HCT116 (cell line): Measurements from ENCODE around the gene BBS7. TPM values are rescaled to one million over a fixed set of nuclear protein-coding genes. Genes with fewer than 3 reads are reported as not detected.

ENCODE experiments used
- ATAC-seq: fragments of 200-7000 bp; cut with Tn5 transposase; 2 replicates; pipeline ENCODE4 v1.9.1; 2020; ENCODE audit warnings: mild to moderate bottlenecking, moderate library complexity
- BruUV-seq: library from RNA; stranded (reverse); fragments of 400-500 nt; replicated peaks from 2 replicates; lab custom pipeline; 2021; lab: Mats Ljungman, UMichigan
- CTCF ChIA-PET: fragments of 300-600 bp; sonication (Branson Sonifier 250); formaldehyde crosslinking; loops from one replicate; lab custom pipeline; 2021; ENCODE audit warnings: antibody characterized with exemption; lab: Charles Lee
- POLR2A ChIA-PET: fragments of 300-600, 350-600 bp; sonication (Branson Sonifier 250); formaldehyde crosslinking; loops from one replicate; lab custom pipeline; 2021; ENCODE audit warnings: antibody characterized with exemption; lab: Charles Lee
- RAD21 ChIA-PET, 2 experiments: fragments of 300-600 bp; sonication (Branson Sonifier 250); formaldehyde crosslinking; loops; one replicate each; lab custom pipeline; 2023; ENCODE audit warnings: low total read pairs in 2 of 2; ENCODE audit not compliant: uncharacterized antibody in 2 of 2, unreplicated experiment in 2 of 2, low non-redundant PET in 1 of 2; lab: Charles Lee
- DNase-seq: peaks from one replicate; pipeline ENCODE4 v3.0.0-alpha.2; 2010; ENCODE audit warnings: low read depth, low spot score
- H2AFZ ChIP-seq: fragments of 200-600 bp; shearing (Covaris generic), sonication (generic); 2 replicates; pipeline ENCODE4 v1.6.1; 2017; ENCODE audit warnings: low read depth, mixed run types, mixed read lengths, antibody characterized with exemption, low read length; ENCODE audit not compliant: poor library complexity, severe bottlenecking
- H3K27ac ChIP-seq: 2 replicates; pipeline ENCODE4 v1.5.1; 2012; ENCODE audit warnings: low read depth, low read length
- H3K27me3 ChIP-seq: fragments of 200-600 bp; sonication (generic); 2 replicates; pipeline ENCODE4 v1.6.1; 2016; ENCODE audit warnings: mixed run types, low read length, mixed read lengths; ENCODE audit not compliant: insufficient read depth
- H3K36me3 ChIP-seq, 2 experiments: fragments of 200-500 bp in 1 of 2; fragments of 200-600 bp in 1 of 2; sonication (Bioruptor generic) in 1 of 2; sonication (generic) in 1 of 2; 2 replicates each; pipeline versions ENCODE4 v1.5.1 to v1.6.1; 2014 to 2016; ENCODE audit warnings: low read length in 2 of 2, inconsistent platforms in 1 of 2, mixed read lengths in 1 of 2, mixed run types in 1 of 2; ENCODE audit not compliant: insufficient read depth in 2 of 2, control insufficient read depth in 1 of 2
- H3K4me1 ChIP-seq, 2 experiments: fragments of 200-600 bp in 1 of 2; sonication (generic) in 1 of 2; 2 replicates each; pipeline versions ENCODE4 v1.5.1 to v1.6.1; 2012 to 2017; ENCODE audit warnings: low read length in 2 of 2, inconsistent platforms in 1 of 2, mild to moderate bottlenecking in 1 of 2, mixed read lengths in 1 of 2, mixed run types in 1 of 2, moderate library complexity in 1 of 2; ENCODE audit not compliant: insufficient read depth in 2 of 2, control insufficient read depth in 1 of 2
- H3K4me2 ChIP-seq: fragments of 200-600 bp; sonication (generic); 2 replicates; pipeline ENCODE4 v1.6.1; 2017; ENCODE audit warnings: mixed run types, low read length, mixed read lengths
- H3K4me3 ChIP-seq, 2 experiments: fragments of 200-600 bp in 1 of 2; sonication (generic) in 1 of 2; replicated peaks in 1 of 2; 2 replicates each; pipeline ENCODE4 v1.5.1; 2011 to 2016; ENCODE audit warnings: low read length in 2 of 2, control low read depth in 1 of 2, low read depth in 1 of 2, mild to moderate bottlenecking in 1 of 2, mixed read lengths in 1 of 2, mixed run types in 1 of 2
- H3K79me2 ChIP-seq: fragments of 200-600 bp; sonication (generic); 2 replicates; pipeline ENCODE4 v1.6.1; 2017; ENCODE audit warnings: mild to moderate bottlenecking, mixed run types, low read length, moderate library complexity, mixed read lengths; ENCODE audit not compliant: insufficient read depth
- H3K9ac ChIP-seq: fragments of 200-600 bp; sonication (generic); 2 replicates; pipeline ENCODE4 v1.6.1; 2016; ENCODE audit warnings: low read length, mixed read lengths
- H3K9me2 ChIP-seq: fragments of 200-600 bp; sonication (generic), shearing (Covaris generic); 2 replicates; pipeline ENCODE4 v1.6.1; 2017; ENCODE audit warnings: mixed run types, mild to moderate bottlenecking, moderate library complexity; ENCODE audit not compliant: insufficient read depth
- H3K9me3 ChIP-seq, 2 experiments: fragments of 200-500 bp in 1 of 2; fragments of 200-600 bp in 1 of 2; sonication (Bioruptor generic) in 1 of 2; sonication (generic) in 1 of 2; 2 replicates each; pipeline ENCODE4 v1.6.1; 2014 to 2017; ENCODE audit warnings: low read length in 2 of 2, mixed read lengths in 2 of 2, inconsistent platforms in 1 of 2, low read depth in 1 of 2, mild to moderate bottlenecking in 1 of 2, mixed run types in 1 of 2, moderate library complexity in 1 of 2; ENCODE audit not compliant: control insufficient read depth in 1 of 2, insufficient read depth in 1 of 2
- H4K20me1 ChIP-seq: fragments of 200-600 bp; sonication (generic), shearing (Covaris generic); 2 replicates; pipeline ENCODE4 v1.6.1; 2017; ENCODE audit warnings: mixed run types, mild to moderate bottlenecking, moderate library complexity; ENCODE audit not compliant: insufficient read depth
- CBX3 ChIP-seq: IDR thresholded peaks from 2 replicates; pipeline ENCODE4 v1.6.1; 2012; ENCODE audit warnings: low read depth
- CEBPB ChIP-seq: IDR thresholded peaks from 2 replicates; pipeline ENCODE4 v1.6.1; 2012; ENCODE audit warnings: low read depth
- EGR1 ChIP-seq: IDR thresholded peaks from 2 replicates; pipeline ENCODE4 v1.6.1; 2012; ENCODE audit warnings: low read depth
- ELF1 ChIP-seq: IDR thresholded peaks from 2 replicates; pipeline ENCODE4 v1.6.1; 2012; ENCODE audit warnings: low read depth, borderline replicate concordance
- EZH2 ChIP-seq: fragments of 200-600 bp; sonication (generic); IDR thresholded peaks from 2 replicates; pipeline ENCODE4 v1.6.1; 2017; ENCODE audit warnings: antibody characterized with exemption, mixed run types
- MAX ChIP-seq: IDR thresholded peaks from 2 replicates; pipeline ENCODE4 v1.6.1; 2012
- RAD21 ChIP-seq: IDR thresholded peaks from 2 replicates; pipeline ENCODE4 v1.6.1; 2012; ENCODE audit warnings: low read depth, mild to moderate bottlenecking
- REST ChIP-seq: IDR thresholded peaks from 2 replicates; pipeline ENCODE4 v1.6.1; 2012; ENCODE audit warnings: low read depth
- SIN3A ChIP-seq: IDR thresholded peaks from 2 replicates; pipeline ENCODE4 v1.6.1; 2012; ENCODE audit warnings: low read depth
- SP1 ChIP-seq: IDR thresholded peaks from 2 replicates; pipeline ENCODE4 v1.6.1; 2012; ENCODE audit warnings: low read depth
- SRF ChIP-seq: IDR thresholded peaks from 2 replicates; pipeline ENCODE4 v1.6.1; 2012; ENCODE audit warnings: low read depth
- intact Hi-C: fragments of 100-400 bp; cut with micrococcal nuclease; formaldehyde crosslinking; loops from 2 replicates; pipeline ENCODE4 v1.10.0; 2022
- total RNA-seq: library from RNA; stranded (reverse); gene quantifications from one replicate; pipeline ENCODE4 v1.2.1, GENCODE V29; 2021; ENCODE audit not compliant: unreplicated experiment

Gene BBS7
- total RNA-seq, 1 experiment from 2014 or later, result 22.9 TPM

GRCh38 chr4:121851354-121851753, 18.9 kb downstream of the BBS7 start:
- H2AFZ ChIP-seq, result no peak overlapping the region
- BruUV-seq, result no TSS peak
- intact Hi-C loops, result no loop called here
- no peak overlapping the region for H3K27ac ChIP-seq
- H3K4me2 ChIP-seq, result no peak overlapping the region
- no peaks in the 10 kb centered on the region for H3K9me2 ChIP-seq
- H3K4me3 ChIP-seq, result no peak overlapping the region
- ChIA-PET POLR2A (no interaction called here), RAD21 (no interaction called here), CTCF (no interaction called here)
- H3K79me2 ChIP-seq, result no peaks in the 10 kb centered on the region
- no peak for TF ChIP-seq EGR1
- no peak for TF ChIP-seq ELF1
- TF ChIP-seq RAD21, result no peak
- TF ChIP-seq REST, result no peak
- TF ChIP-seq SRF, result no peak
- no peak for TF ChIP-seq CBX3
- no peak for TF ChIP-seq MAX
- TF ChIP-seq EZH2, result no peak
- TF ChIP-seq SP1, result no peak
- TF ChIP-seq SIN3A, result no peak
- no peak for TF ChIP-seq CEBPB
- ATAC-seq (no peak), DNase-seq (no peak)
- no peak overlapping the region for H3K9ac ChIP-seq
- H3K27me3 ChIP-seq, result no peaks in the 10 kb centered on the region
- H4K20me1 ChIP-seq, result no peaks in the 10 kb centered on the region
- H3K36me3 ChIP-seq, result peaks cover 3 to 6% of the 10 kb centered on the region in 2 experiments; a peak in 1 of 4 replicates
- H3K4me1 ChIP-seq, result no peaks in the 10 kb centered on the region
- H3K9me3 ChIP-seq, result no peaks in the 10 kb centered on the region
